Hematopoietic multipotent progenitor cell (in vitro differentiated cells): Measurements from ENCODE around the gene HGFAC. TPM values are rescaled to one million over a fixed set of nuclear protein-coding genes. Genes with fewer than 3 reads are reported as not detected.
A peak's percentile ranks its signal among the peaks of the same experiment; 100 is the strongest.
"Not testable (repeated sequence)": the region's sequence is repeated elsewhere in the genome, so short reads cannot be mapped to it uniquely, and the experiment has no call there.

ENCODE experiments used
- DNase-seq, 3 donors: peaks; one replicate each; pipeline ENCODE4 v3.0.0-alpha.2; 2011 to 2015; ENCODE audit warnings: low read depth in 2 of 3, low spot score in 2 of 3
- total RNA-seq: library from RNA; depleted of rRNA; stranded (reverse); fragments of >200 nt; gene quantifications from one replicate; pipeline ENCODE4 v1.2.3, GENCODE V29; 2012

The HGFAC gene
- total RNA-seq, 1 donor = under 0.01 TPM

GRCh38 chr4:3410401-3411135, 31.2 kb upstream of the HGFAC start:
- DNase-seq = no peak

- not testable (repeated sequence) for DNase-seq
These were observed 30.6 kb upstream of the HGFAC start for GRCh38 chr4:3411190-3411589.

- no peak for DNase-seq
These were observed 30.1 kb upstream of the HGFAC start for GRCh38 chr4:3411676-3412075.

- no peak for DNase-seq
These were observed 29.3 kb upstream of the HGFAC start for GRCh38 chr4:3412257-3413020.

- no peak for DNase-seq
These were observed 28.5 kb upstream of the HGFAC start for GRCh38 chr4:3413217-3413671.

GRCh38 chr4:3413675-3414420, 27.9 kb upstream of the HGFAC start:
- no peak for DNase-seq

- DNase-seq = peak in 2 of 3 donors; percentile 47 to 77
These were observed 27.1 kb upstream of the HGFAC start for GRCh38 chr4:3414421-3415279.

GRCh38 chr4:3415471-3416141, 26.2 kb upstream of the HGFAC start:
- no peak for DNase-seq

- no peak for DNase-seq
These were observed 25.5 kb upstream of the HGFAC start for GRCh38 chr4:3416270-3416669.

- DNase-seq = no peak
These were observed 24.9 kb upstream of the HGFAC start for GRCh38 chr4:3416821-3417221.

- DNase-seq = no peak
These were observed 24.3 kb upstream of the HGFAC start for GRCh38 chr4:3417448-3417847.

- DNase-seq = no peak
These were observed 23.6 kb upstream of the HGFAC start for GRCh38 chr4:3418029-3418762.

- no peak for DNase-seq
These were observed 21.7 kb upstream of the HGFAC start for GRCh38 chr4:3419836-3420605.

- DNase-seq = no peak
These were observed 21.2 kb upstream of the HGFAC start for GRCh38 chr4:3420606-3420955.

- DNase-seq = no peak
These were observed 20.8 kb upstream of the HGFAC start for GRCh38 chr4:3420956-3421355.

GRCh38 chr4:3421470-3421869, 20.3 kb upstream of the HGFAC start:
- no peak for DNase-seq

GRCh38 chr4:3422241-3422801, 19.4 kb upstream of the HGFAC start:
- no peak for DNase-seq

- DNase-seq = no peak
These were observed 18.9 kb upstream of the HGFAC start for GRCh38 chr4:3422808-3423297.
